H9 (cell line): Measurements from ENCODE around the gene ARSJ. TPM values are rescaled to one million over a fixed set of nuclear protein-coding genes. Genes with fewer than 3 reads are reported as not detected.

Source experiments
- DNase-seq: peaks from one replicate; pipeline ENCODE4 v3.0.0-alpha.2; 2017
- H2AFZ ChIP-seq: one replicate; pipeline ENCODE4 v1.6.1; 2013; ENCODE audit warnings: mild to moderate bottlenecking, low read length, control low read depth, moderate library complexity
- H2AK5ac ChIP-seq: 2 replicates; pipeline ENCODE4 v1.6.1; 2013; ENCODE audit warnings: low read length, control low read depth, mixed read lengths; ENCODE audit not compliant: insufficient read length
- H2BK120ac ChIP-seq: one replicate; pipeline ENCODE4 v1.6.1; 2013; ENCODE audit warnings: low read depth, mild to moderate bottlenecking, low read length, control low read depth, inconsistent platforms; ENCODE audit not compliant: poor library complexity, severe bottlenecking
- H2BK12ac ChIP-seq: 2 replicates; pipeline ENCODE4 v1.6.1; 2013; ENCODE audit warnings: low read length, control low read depth, mixed read lengths, low read depth; ENCODE audit not compliant: insufficient read length
- H2BK15ac ChIP-seq: 2 replicates; pipeline ENCODE4 v1.6.1; 2013; ENCODE audit warnings: low read depth, low read length, control low read depth
- H2BK20ac ChIP-seq: one replicate; pipeline ENCODE4 v1.6.1; 2013; ENCODE audit warnings: low read depth, mild to moderate bottlenecking, low read length, control low read depth, inconsistent platforms; ENCODE audit not compliant: poor library complexity, severe bottlenecking
- H2BK5ac ChIP-seq: 2 replicates; pipeline ENCODE4 v1.6.1; 2013; ENCODE audit warnings: low read length, control low read depth, mixed read lengths; ENCODE audit not compliant: insufficient read length
- H3K14ac ChIP-seq: 2 replicates; pipeline ENCODE4 v1.6.1; 2013; ENCODE audit warnings: low read length, control low read depth; ENCODE audit not compliant: insufficient read depth
- H3K18ac ChIP-seq: 2 replicates; pipeline ENCODE4 v1.6.1; 2013; ENCODE audit warnings: low read depth, mild to moderate bottlenecking, mixed read lengths, low read length, control low read depth; ENCODE audit not compliant: insufficient read length
- H3K23ac ChIP-seq: 2 replicates; pipeline ENCODE4 v1.6.1; 2013; ENCODE audit warnings: low read length, control low read depth, mixed read lengths, low read depth; ENCODE audit not compliant: insufficient read length
- H3K23me2 ChIP-seq: 2 replicates; pipeline ENCODE4 v1.6.1; 2013; ENCODE audit warnings: low read depth, mild to moderate bottlenecking, mixed read lengths, low read length, control low read depth; ENCODE audit not compliant: insufficient read length, poor library complexity, severe bottlenecking
- H3K27ac ChIP-seq: 2 replicates; pipeline ENCODE4 v1.5.1; 2013; ENCODE audit warnings: low read length, control low read depth, mixed read lengths, low read depth; ENCODE audit not compliant: insufficient read length
- H3K27me3 ChIP-seq: 2 replicates; pipeline ENCODE4 v1.6.1; 2013; ENCODE audit warnings: low read length, control low read depth, inconsistent platforms; ENCODE audit not compliant: insufficient read depth
- H3K4ac ChIP-seq: 2 replicates; pipeline ENCODE4 v1.6.1; 2013; ENCODE audit warnings: low read depth, mild to moderate bottlenecking, control low read depth, inconsistent platforms, low read length, moderate library complexity
- H3K4me1 ChIP-seq: 2 replicates; pipeline ENCODE4 v1.6.1; 2013; ENCODE audit warnings: low read length, control low read depth, inconsistent platforms; ENCODE audit not compliant: insufficient read depth
- H3K4me2 ChIP-seq: 2 replicates; pipeline ENCODE4 v1.6.1; 2013; ENCODE audit warnings: low read length, control low read depth, mixed read lengths; ENCODE audit not compliant: insufficient read length, insufficient read depth
- H3K56ac ChIP-seq: 2 replicates; pipeline ENCODE4 v1.6.1; 2013; ENCODE audit warnings: low read depth, mild to moderate bottlenecking, mixed read lengths, low read length, control low read depth; ENCODE audit not compliant: insufficient read length
- H3K79me1 ChIP-seq: 2 replicates; pipeline ENCODE4 v1.6.1; 2013; ENCODE audit warnings: low read depth, mild to moderate bottlenecking, moderate library complexity, low read length, control low read depth, inconsistent platforms; ENCODE audit not compliant: insufficient read depth, poor library complexity, severe bottlenecking
- H3K79me2 ChIP-seq: 2 replicates; pipeline ENCODE4 v1.6.1; 2013; ENCODE audit warnings: low read length, control low read depth, inconsistent platforms; ENCODE audit not compliant: insufficient read depth
- H3K9ac ChIP-seq: 2 replicates; pipeline ENCODE4 v1.6.1; 2013; ENCODE audit warnings: low read length, control low read depth, mixed read lengths; ENCODE audit not compliant: insufficient read length; ENCODE audit errors: extremely low read depth
- H3K9me3 ChIP-seq: one replicate; pipeline ENCODE4 v1.6.1; 2013; ENCODE audit warnings: low read depth, low read length, inconsistent platforms; ENCODE audit not compliant: control insufficient read depth
- H3T11ph ChIP-seq: one replicate; pipeline ENCODE4 v1.6.1; 2013; ENCODE audit warnings: mild to moderate bottlenecking, low read length, control low read depth, inconsistent platforms
- H4K20me1 ChIP-seq: one replicate; pipeline ENCODE4 v1.6.1; 2013; ENCODE audit not compliant: control insufficient read depth, insufficient read length, insufficient read depth
- H4K5ac ChIP-seq: 2 replicates; pipeline ENCODE4 v1.6.1; 2013; ENCODE audit warnings: low read depth, mild to moderate bottlenecking, mixed read lengths, low read length, control low read depth; ENCODE audit not compliant: insufficient read length
- H4K8ac ChIP-seq: replicated peaks from 2 replicates; pipeline ENCODE4 v1.6.1; 2013; ENCODE audit warnings: low read length, control low read depth, mixed read lengths, low read depth; ENCODE audit not compliant: insufficient read length
- H4K91ac ChIP-seq: 2 replicates; pipeline ENCODE4 v1.6.1; 2013; ENCODE audit warnings: low read depth, mild to moderate bottlenecking, moderate library complexity, mixed read lengths, low read length, control low read depth; ENCODE audit not compliant: insufficient read length
- H3K27ac Mint-ChIP-seq, 3 experiments: 2 replicates in 2 of 3; 3 replicates in 1 of 3; pipeline ENCODE4 v1.8.0; 2020 to 2021; ENCODE audit warnings: mixed read lengths in 3 of 3, mild to moderate bottlenecking in 1 of 3, moderate library complexity in 1 of 3
- H3K27me3 Mint-ChIP-seq: 2 replicates; pipeline ENCODE4 v1.8.0; 2021; ENCODE audit warnings: low read depth, mild to moderate bottlenecking, moderate library complexity, mixed read lengths
- H3K36me3 Mint-ChIP-seq, 3 experiments: 2 replicates in 2 of 3; 3 replicates in 1 of 3; pipeline ENCODE4 v1.8.0; 2020 to 2021; ENCODE audit warnings: low read depth in 3 of 3, mixed read lengths in 3 of 3; ENCODE audit not compliant: insufficient read depth in 1 of 3
- H3K4me1 Mint-ChIP-seq, 2 experiments: 2 replicates each; pipeline ENCODE4 v1.8.0; 2020; ENCODE audit warnings: mixed read lengths in 2 of 2
- H3K4me3 Mint-ChIP-seq, 2 experiments: 2 replicates in 1 of 2; 3 replicates in 1 of 2; pipeline ENCODE4 v1.8.0; 2020 to 2021; ENCODE audit warnings: mild to moderate bottlenecking in 2 of 2, mixed read lengths in 2 of 2, moderate library complexity in 1 of 2
- H3K9me3 Mint-ChIP-seq, 2 experiments: 2 replicates in 1 of 2; 3 replicates in 1 of 2; pipeline ENCODE4 v1.8.0; 2020; ENCODE audit warnings: mild to moderate bottlenecking in 2 of 2, mixed read lengths in 2 of 2, moderate library complexity in 1 of 2
- WGBS: extraction: QIAGEN DNeasy Blood & Tissue Kit; methylation state at CpG from one replicate; pipeline ENCODE4 v1.1.7; 2013; ENCODE audit warnings: missing lambda C conversion rate, low lambda C conversion rate, mixed read lengths; ENCODE audit not compliant: insufficient read length; ENCODE audit errors: extremely low coverage; 5-methylcytosine and 5-hydroxymethylcytosine counted together
- total RNA-seq: library from RNA; stranded (reverse); gene quantifications from 2 replicates; pipeline ENCODE4 v1.2.1, GENCODE V29; 2021
- TF ChIP-seq, protein P1 (sequence below): fragments of 200-600 bp; sonication (generic); conservative IDR thresholded peaks from 3 replicates; pipeline ENCODE4 v1.8.0; 2021; ENCODE audit warnings: antibody characterized with exemption, mild to moderate bottlenecking

ARSJ gene
- total RNA-seq, 1 experiment from 2014 or later: 1.1 TPM

DNA sequence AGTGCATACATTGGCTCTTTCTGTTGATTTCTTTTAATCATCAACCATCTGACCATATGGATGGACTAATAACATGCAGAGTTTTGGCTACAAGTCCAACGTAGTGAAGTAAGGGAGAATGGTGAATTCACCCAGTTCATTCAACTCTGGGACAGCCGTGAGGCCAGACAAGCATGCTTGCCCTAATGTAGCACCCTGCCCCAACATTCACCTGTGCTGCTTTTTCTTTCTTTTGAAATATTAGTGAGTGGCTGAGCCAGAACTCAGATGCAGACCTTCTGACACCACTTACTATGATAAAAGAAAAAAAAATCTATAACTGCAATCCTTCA lies 17.5 kb downstream of the ARSJ start:
- WGBS: no CpG with 5 or more reads among the region's 2 CpGs
- no peaks in the 10 kb centered on the region for H3K79me1 ChIP-seq
- H4K91ac ChIP-seq: no peak overlapping the region
- no peak overlapping the region for H3K4ac ChIP-seq
- H3T11ph ChIP-seq: no peak overlapping the region
- no peaks in the 10 kb centered on the region for H3K4me1 ChIP-seq
- no peak overlapping the region for H3K4me3 Mint-ChIP-seq
- H3K56ac ChIP-seq: no peak overlapping the region
- H3K9me3 ChIP-seq: no peaks in the 10 kb centered on the region
- H3K9ac ChIP-seq: no peak overlapping the region
- no peak overlapping the region for H2BK120ac ChIP-seq
- H3K23ac ChIP-seq: no peak overlapping the region
- H3K36me3 Mint-ChIP-seq: no peaks in the 10 kb centered on the region
- H3K27ac Mint-ChIP-seq: no peak overlapping the region
- no peak overlapping the region for H2BK20ac ChIP-seq
- no peak overlapping the region for H3K14ac ChIP-seq
- no peaks in the 10 kb centered on the region for H3K27me3 ChIP-seq
- no peaks in the 10 kb centered on the region for H3K23me2 ChIP-seq
- no peaks in the 10 kb centered on the region for H4K20me1 ChIP-seq
- H2BK12ac ChIP-seq: no peak overlapping the region
- H4K5ac ChIP-seq: no peak overlapping the region
- DNase-seq: no peak
- H2BK5ac ChIP-seq: no peak overlapping the region
- H2BK15ac ChIP-seq: no peak overlapping the region
- H3K18ac ChIP-seq: no peak overlapping the region
- no peak overlapping the region for H3K27ac ChIP-seq
- H3K4me2 ChIP-seq: no peak overlapping the region
- no peaks in the 10 kb centered on the region; a peak in 1 of 4 replicates for H3K4me1 Mint-ChIP-seq
- TF ChIP-seq, protein P1, sequence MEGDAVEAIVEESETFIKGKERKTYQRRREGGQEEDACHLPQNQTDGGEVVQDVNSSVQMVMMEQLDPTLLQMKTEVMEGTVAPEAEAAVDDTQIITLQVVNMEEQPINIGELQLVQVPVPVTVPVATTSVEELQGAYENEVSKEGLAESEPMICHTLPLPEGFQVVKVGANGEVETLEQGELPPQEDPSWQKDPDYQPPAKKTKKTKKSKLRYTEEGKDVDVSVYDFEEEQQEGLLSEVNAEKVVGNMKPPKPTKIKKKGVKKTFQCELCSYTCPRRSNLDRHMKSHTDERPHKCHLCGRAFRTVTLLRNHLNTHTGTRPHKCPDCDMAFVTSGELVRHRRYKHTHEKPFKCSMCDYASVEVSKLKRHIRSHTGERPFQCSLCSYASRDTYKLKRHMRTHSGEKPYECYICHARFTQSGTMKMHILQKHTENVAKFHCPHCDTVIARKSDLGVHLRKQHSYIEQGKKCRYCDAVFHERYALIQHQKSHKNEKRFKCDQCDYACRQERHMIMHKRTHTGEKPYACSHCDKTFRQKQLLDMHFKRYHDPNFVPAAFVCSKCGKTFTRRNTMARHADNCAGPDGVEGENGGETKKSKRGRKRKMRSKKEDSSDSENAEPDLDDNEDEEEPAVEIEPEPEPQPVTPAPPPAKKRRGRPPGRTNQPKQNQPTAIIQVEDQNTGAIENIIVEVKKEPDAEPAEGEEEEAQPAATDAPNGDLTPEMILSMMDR: no peak
- H3K27me3 Mint-ChIP-seq: no peaks in the 10 kb centered on the region
- H4K8ac ChIP-seq: no peak overlapping the region
- no peak overlapping the region for H2AK5ac ChIP-seq
- no peaks in the 10 kb centered on the region for H3K79me2 ChIP-seq
- H2AFZ ChIP-seq: no peak overlapping the region
- peaks cover 0 to 1% of the 10 kb centered on the region in 2 experiments; a peak in 1 of 5 replicates for H3K9me3 Mint-ChIP-seq
